ENCODE measurements around the gene TRPC4AP.

The TRPC4AP gene

DNA sequence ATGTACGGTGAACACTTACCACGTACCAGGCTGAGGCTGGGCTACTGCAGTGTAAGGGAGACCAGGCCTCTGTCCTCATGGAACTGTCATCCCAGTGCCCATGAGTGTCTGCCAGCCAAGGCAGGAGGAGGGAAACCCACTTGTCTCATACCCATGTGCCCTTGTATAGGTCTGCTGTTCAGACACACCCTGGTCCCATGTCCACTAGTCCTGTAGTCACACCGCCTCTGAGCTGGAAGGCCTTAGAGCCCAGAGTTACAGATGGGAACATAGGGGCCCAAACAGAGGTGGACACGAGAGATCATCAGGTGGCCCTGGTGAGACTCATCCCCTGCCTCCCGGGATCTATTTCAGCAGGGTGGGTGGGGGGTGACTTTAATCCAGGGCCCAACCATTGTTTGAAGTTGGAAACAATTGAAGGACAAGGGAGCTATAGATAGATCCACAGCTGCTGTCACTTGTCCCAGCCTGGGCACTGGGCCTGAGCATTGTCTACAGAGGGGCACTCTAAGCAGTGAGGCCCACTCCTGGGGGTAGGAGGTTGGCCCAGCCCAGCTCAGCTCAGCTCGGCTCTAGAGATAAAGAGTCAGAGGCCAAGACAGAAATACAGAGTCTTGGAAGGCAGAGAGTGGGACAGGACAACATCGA is 122.3 kb downstream of the TRPC4AP start:
- DNase-seq (ENCODE audit: low spot score), result no peak

DNA sequence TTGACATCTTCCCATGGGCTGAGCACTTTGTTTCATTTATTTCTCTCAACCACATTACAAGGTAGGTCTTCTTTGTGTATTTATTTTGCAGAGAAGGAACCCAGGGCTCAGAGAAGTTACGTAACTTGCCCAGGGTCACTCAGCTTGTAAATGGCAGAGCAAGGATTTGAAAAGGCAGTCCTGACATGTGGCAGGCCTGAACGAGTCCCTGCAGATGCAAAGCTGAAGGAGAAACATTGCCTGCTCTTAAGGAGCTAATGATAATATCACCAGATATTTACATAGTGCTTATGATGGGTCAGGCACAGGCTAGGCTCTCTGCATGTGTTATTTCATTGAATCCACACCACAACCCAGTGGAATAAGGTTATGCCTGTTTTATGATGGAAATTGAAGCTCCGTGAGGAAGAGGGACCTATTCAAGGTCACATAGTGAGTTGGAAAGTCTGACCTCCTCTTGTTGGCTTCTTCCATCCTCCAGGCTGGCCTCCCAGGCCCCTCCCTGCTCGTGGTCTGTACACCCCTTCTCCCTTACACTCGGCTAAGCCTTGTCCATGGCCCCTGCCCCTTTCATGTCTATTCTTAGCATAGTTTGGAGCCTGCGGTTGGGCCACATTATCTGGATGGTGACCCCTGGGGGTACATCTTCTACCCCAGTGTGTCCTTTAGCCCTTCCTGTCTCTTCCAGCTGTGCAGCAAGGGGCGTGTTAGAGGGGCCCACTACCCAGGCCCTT is 124.4 kb downstream of the TRPC4AP start:
- no peak for DNase-seq (ENCODE audit: low spot score)

DNA sequence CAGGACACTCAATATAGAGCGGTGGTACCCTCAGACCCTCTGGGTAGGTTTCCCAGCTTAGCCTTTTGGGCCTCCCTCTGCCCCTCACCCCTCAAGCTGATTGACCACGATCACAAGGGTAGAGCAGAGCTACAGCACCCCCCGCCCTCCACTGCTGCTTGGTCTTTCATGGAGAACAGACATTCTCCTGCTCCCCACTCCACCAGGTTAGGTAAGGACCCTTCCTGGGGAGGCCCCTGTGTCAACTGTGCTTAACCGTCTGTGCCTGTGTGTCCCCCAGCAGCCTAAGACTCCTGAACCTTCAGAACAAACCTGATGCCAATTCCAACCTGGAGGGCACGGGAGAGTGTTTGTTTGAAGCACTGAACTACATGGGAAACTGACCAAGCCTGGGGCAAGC is 125.2 kb downstream of the TRPC4AP start:
- DNase-seq (ENCODE audit: low spot score), result no peak

DNA sequence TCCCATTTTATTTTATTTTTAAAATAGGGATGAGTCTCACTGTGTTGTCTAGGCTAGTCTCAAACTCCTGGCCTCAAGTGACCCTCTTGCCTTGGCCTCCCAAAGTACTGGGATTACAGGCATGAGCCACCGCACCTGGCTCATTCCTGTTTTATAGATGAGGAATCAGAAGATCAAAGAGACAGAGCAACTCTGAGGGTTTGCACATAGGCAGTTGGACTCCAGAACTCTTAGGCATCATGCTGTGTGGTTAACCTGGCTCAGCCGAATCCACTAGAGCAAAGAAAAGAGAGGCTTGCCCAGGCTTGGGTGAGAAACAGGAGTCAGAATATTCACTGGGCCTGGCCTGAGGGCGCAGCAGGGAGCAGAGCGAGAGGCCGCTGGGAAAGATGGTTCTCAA is 127.6 kb downstream of the TRPC4AP start:
- DNase-seq (ENCODE audit: low spot score), result no peak

DNA sequence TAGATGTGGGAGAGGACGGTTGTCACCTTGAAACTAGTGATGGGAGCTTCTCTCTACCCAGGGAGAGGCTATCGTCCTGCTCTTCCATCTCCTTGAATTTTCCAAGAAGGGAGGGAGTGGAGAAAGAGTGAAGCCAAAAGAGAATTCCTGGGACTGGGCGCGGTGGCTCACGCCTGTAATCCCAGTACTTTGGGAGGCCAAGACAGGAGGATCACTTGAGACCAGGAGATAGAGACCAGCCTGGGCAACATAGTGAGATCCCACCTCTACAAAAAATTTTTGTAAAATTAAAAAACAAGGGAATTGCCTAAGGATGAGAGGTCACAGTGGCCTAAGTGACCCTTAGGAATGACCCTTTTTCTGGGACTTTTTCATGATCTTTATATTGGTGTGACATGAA is 128.1 kb downstream of the TRPC4AP start:
- DNase-seq (ENCODE audit: low spot score), result no peak

DNA sequence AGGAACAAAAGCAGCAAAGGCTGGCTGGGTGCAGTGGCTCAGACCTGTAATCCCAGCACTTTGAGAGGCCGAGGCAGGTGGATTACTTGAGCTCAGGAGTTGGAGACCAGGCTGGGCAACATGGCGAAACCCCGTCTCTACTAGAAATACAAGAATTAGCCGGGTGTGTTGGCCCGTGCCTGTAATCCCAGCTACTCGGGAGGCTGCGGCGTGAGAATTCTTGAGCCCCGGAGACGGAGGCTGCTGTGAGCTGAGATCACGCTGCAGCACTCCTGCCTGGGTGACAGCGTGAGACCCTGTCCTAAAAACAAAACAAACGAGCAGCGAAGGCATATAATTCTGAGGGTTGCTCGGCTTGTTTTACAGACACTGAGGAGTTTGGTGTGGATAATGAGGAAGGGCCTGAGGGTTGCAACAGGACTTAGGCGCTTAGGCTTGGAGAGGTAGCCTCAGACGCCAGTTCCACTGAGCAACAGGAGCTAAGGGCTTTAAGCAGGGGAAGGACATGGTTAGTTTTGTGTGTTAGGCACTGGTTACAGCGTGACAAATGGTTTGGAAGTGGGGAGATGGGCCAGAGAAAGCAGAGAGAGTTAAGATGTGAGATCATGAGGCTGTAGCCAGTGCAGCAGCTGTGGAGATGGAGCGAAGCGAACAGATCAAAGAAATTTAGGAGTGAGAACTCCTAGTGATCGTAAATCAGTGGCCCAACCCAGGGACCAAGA is 135.7 kb downstream of the TRPC4AP start:
- no peak for DNase-seq (ENCODE audit: low spot score)

DNA sequence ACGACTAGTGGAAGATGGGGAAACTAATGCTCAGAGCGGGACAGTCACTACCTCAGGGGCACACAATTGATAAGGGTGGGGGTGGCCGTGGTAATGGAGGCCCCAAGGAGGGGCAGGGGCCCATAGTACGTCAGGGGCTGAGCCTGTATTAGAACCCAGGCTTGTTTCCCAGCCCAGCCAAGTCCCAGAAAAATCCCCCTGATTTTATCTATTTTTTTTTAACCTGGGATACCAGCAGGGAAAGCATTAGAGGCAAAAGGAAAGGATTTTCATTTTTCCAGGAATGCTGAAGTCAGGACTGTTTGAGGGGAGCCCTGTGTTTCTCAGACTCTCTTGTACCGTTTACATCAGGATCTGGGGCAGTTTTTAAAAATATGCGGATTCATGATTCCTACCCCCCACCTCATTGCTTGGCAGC is 136.6 kb downstream of the TRPC4AP start:
- DNase-seq (ENCODE audit: low spot score), result no peak

DNA sequence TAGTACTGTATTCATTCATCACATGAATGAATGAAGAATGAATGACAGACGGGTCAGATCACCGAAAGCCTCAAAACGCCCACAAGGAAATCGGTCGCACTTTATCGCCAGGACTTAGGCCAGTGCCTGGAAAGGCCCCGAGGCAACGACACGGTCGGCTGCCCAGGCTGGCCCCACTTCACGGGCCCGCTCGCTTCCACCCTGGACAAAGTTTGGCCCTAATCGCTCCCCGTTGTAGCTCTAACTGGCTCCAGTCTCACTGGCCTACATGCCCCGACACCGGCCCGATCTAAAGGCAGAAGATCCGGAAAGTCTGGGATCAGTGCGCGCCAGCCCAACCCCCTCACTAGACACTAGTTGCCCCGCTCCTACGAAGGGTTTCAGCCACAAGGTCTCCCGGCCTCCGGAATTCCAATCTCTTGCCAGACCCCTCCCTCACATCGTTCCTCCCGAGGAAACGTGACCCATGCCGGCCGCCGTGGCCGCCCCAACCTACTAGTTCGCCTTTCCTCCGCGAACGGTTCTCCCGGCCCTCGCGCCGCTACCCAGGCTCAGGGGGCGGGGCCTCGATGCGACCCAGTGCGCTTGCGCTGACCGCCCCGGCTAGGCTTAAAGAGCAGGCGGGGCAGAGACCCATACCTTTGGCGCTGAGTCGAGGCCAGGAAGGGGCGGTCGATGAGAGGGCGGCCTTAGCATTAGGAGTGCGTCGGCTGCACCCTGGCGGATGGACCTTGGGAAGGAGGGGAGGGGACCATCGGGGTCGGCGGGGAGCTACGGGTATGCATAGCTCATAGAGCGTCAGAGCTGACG is 137.2 kb downstream of the TRPC4AP start, which contains the start of the genes GSS and MYH7B:
GSS (minus strand) TSS at position 576 of the 810 bp plus-strand sequence. CDS start 3,954 bp downstream, outside the sequence.
MYH7B (plus strand) TSS at position 638 of the 810 bp plus-strand sequence. CDS start 22,138 bp downstream, outside the sequence.
- DNase-seq (ENCODE audit: low spot score), result peak; percentile 97

DNA sequence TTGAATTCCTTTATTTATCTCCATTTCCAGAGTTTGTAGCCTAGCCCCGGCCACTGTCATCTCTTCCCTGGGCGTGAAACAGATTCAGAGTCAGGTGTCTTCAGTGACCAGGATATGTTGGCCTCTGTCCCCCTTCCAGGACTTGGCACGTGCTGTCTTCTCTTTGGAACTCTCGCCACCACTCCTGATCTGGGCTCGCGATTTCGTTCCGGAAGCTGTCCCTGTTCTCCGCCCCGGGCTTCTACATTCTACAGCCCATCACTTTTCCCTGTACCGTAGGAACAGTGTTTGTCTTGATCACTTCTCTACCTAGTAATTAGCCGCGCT is 137.7 kb downstream of the TRPC4AP start:
- DNase-seq (ENCODE audit: low spot score), result peak; percentile 37

DNA sequence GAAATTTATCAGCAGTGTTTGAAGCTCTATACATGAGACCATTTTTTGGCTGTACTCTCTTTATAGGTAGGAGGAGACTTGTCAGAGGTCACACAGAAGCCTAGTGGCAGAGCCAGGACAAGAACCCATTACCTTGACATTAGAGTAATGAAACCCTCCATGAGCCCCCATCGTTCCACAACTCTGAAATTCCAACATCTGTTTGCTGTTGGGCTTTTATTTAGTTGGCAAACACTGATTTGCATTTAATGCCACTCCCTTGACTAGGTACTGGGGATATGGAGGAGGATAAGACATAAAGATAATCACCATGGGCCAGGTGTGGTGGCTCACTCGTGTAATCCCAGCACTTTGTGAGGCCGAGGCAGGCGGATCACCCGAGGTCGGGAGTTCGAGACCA is 138.6 kb downstream of the TRPC4AP start:
- DNase-seq (ENCODE audit: low spot score), result no peak

DNA sequence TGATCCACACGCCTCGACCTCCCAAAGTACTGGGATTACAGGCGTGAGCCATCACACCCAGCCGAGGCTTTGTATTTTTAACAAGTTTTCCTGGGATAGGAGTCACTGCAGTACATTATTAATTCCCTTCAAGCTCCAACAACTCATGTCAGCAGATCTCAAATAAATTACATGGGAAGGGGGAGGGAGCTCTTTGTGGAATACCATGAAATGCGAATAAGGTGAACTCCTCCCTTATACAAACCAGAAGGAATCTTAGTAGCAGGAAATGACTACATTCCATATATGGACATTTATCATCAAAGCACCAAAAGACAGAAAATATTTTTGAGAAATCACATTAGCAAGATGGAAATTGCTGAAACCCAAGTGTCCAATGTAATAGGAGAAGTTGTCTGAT is 139.9 kb downstream of the TRPC4AP start:
- no peak for DNase-seq (ENCODE audit: low spot score)

Measured in HuH-7.5 (cell line).